C4-2B (cell line): ENCODE results near the gene UGCG.
A peak's percentile ranks its signal among the peaks of the same experiment; 100 is the strongest.

Experiments used
- H3K27ac ChIP-seq: fragments of 450-650 bp; 2 replicates; pipeline ENCODE4 v1.5.1; 2017
- CTCF ChIP-seq: fragments of 450-650 bp; conservative IDR thresholded peaks from 2 replicates; pipeline ENCODE4 v1.5.1; 2017; ENCODE audit warnings: mild to moderate bottlenecking
- ZFX ChIP-seq: fragments of 450-650 bp; IDR thresholded peaks from 2 replicates; pipeline ENCODE4 v1.6.1; 2017

The UGCG gene

GRCh38 chr9:111914749-111915424, 18.3 kb downstream of the UGCG start:
- TF ChIP-seq ZFX: no peak
- no peak for TF ChIP-seq CTCF
- no peak overlapping the region for H3K27ac ChIP-seq

GRCh38 chr9:111915425-111915758, 18.8 kb downstream of the UGCG start:
- no peak overlapping the region for H3K27ac ChIP-seq
- TF ChIP-seq CTCF (no peak), ZFX (no peak)

- no peak overlapping the region for H3K27ac ChIP-seq
- no peak for TF ChIP-seq CTCF
- no peak for TF ChIP-seq ZFX
Observed at GRCh38 chr9:111916234-111916645, 19.6 kb downstream of the UGCG start.

- H3K27ac ChIP-seq: no peak overlapping the region
- no peak for TF ChIP-seq ZFX
Observed at GRCh38 chr9:111917201-111917600, 20.6 kb downstream of the UGCG start.

- TF ChIP-seq CTCF (no peak), ZFX (no peak)
- no peak overlapping the region for H3K27ac ChIP-seq
Observed at GRCh38 chr9:111917980-111918379, 21.4 kb downstream of the UGCG start.

- TF ChIP-seq CTCF: no peak
- no peak for TF ChIP-seq ZFX
- H3K27ac ChIP-seq: no peak overlapping the region; the same call in 1 of the 2 replicates
Observed at GRCh38 chr9:111919875-111920274, 23.3 kb downstream of the UGCG start.

- TF ChIP-seq CTCF: no peak
- no peak for TF ChIP-seq ZFX
- peak overlapping the region; percentile 9; the same call in 1 of the 2 replicates for H3K27ac ChIP-seq
Observed at GRCh38 chr9:111920531-111920930, 23.9 kb downstream of the UGCG start.

- TF ChIP-seq CTCF: no peak
- TF ChIP-seq ZFX: no peak
- no peak overlapping the region for H3K27ac ChIP-seq
Observed at GRCh38 chr9:111922324-111923013, 25.9 kb downstream of the UGCG start.
